Measurements from ENCODE around the gene NCAPG.
"Not testable (repeated sequence)": the region's sequence is repeated elsewhere in the genome, so short reads cannot be mapped to it uniquely, and the experiment has no call there.

NCAPG gene

DNA sequence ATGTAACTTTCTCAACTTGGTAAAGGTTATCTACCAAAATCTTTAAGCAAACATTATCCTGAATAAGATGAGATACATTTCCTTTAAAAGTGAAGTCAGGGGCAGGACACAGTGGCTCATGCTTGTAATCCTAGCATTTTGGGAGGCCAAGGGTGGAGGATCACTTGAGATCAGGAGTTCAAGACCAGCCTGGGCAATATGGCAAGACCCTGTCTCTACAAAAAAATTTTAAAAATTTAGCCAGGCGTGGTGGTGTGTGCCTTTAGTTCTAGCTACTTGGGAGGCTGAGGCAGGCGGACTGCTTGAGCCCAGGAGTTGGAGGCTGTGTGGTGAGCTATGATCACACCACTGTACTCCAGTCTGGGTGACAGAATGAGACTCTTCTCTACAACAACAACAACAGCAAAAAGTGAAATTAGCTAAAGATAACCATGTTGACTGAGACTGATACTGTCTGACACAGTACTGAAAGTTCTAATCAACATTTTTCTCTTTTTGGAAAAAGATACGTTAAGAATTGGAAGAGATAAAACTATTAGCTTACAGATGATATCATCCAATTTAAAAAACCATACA is 5.1 kb upstream of the NCAPG start:
- no peak for DNase-seq

DNA sequence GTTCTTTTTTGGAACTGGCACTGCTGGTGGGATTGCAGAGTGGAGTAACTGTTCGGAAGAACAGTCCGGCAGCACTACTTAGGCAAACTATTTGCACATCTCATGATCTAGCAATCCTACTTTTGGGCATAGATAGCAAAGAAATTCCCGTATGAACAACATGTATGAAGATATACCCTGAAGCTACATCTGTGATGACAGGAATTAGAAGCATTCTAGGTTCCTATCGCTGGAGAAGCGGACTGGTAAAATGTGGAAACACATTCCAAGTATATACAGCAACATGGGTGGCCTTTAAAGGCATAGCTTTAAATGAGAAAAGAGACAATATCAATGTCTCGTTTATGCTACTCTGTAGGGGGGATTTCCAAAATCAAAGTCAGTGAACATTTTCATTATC is 3.3 kb upstream of the NCAPG start:
- no peak for DNase-seq

DNA sequence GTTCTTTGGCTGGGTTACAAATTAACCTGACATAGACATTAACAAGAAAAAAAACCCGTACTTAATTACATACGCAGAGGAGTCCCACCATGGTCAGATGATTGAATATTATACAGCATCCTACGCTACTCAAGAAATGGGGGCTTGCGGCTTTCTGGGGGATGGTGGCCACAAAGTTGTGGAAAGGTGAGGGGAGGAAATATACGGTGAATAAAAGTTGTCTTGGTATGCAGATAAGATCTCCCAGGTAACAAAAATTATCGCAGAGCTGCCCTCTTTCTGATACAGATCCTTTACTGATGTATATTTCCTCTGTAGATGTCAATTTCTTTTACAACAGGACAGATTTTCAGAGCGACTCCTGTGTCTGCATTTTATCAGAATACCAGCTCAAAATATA is 1.1 kb upstream of the NCAPG start:
- DNase-seq = no peak

DNA sequence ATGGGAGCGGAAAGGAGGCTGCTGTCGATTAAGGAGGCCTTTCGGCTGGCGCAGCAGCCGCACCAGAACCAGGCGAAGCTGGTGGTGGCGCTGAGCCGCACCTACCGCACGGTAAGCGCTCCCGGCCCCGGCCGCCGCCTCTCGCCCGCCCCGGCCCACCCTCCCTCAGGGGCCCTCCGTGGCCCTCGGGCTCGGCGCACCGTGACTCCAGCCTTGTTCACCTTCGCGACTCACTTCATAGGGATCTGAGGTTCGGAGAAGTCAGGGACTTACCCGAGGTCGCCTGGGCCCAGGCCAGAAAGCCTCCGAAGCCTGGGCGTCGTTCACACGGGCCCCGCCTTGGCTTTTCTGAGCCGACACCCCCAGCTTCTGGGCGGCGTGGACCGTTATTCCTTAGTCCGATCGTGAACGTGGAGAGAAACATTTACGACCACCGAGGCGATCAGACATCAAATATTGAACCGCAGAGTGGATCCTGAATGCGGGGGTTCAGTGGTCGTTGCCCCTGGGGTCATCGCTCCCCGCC is 362 bp downstream of the NCAPG start:
- DNase-seq = no peak

DNA sequence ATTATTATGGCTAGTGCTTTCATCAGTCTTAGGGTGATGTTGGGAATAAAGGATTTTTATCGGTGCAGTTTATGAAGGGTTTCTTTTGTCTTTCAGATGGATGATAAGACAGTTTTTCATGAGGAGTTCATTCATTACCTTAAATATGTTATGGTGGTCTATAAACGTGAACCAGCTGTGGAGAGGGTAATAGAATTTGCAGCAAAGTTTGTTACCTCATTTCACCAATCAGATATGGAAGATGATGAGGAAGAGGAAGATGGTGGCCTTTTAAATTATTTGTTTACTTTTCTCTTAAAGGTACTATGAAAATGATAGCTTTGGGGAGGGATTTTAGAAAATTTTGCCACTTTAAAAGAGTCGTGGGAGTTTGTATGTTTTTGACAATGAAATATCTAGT is 1.3 kb downstream of the NCAPG start:
- DNase-seq = no peak

DNA sequence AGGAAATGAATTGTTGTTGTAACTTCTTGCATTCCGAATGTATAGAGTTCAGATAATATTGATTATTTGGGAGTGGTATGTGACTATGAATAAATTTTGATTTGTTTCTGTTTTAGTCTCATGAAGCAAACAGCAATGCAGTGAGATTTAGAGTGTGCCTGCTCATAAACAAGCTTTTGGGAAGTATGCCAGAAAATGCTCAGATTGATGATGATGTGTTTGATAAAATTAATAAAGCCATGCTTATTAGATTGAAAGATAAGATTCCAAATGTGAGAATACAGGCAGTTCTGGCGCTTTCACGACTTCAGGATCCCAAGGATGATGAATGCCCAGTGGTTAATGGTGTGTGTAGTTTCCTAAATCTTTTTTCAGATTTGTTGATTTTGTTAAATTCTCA is 2.0 kb downstream of the NCAPG start:
- DNase-seq = no peak

DNA sequence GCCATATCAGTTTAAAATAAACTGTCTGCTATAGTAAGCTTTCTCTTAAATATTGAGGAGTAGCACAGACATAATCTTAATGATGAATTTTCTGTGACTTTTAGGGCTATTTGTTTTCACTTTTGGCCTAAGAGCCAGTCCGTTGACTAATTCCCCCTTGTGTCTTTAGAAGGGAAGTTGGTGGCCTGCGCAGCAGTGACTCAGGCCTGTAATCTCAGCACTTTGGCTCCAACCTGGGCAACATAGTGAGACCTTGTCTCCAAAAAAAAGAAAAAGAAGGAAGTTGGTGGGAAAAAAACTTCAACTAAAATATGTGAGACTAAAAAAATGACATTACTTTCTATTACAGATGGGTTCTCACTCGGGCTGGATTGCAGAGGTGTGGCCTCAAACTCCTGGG is 3.4 kb downstream of the NCAPG start:
- no peak for DNase-seq

DNA sequence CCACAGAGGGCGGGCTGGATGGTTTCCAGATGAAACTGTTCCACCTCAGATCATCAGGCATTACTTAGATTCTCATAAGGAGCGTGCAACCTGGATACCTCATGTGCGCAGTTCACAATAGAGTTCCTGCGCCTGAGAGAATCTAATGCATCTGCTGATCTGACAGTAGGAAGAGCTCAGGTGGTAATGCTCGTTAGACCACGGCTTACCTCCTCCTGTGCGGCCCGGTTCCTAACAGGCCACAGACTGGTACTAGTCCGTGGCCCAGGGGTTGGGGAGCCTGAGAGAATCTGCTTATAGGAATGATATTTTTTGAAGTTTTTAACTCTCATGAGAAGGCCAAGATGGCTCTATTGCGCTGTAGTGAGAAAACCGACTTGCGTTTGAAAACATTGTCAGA is 5.4 kb downstream of the NCAPG start:
- DNase-seq = no peak

DNA sequence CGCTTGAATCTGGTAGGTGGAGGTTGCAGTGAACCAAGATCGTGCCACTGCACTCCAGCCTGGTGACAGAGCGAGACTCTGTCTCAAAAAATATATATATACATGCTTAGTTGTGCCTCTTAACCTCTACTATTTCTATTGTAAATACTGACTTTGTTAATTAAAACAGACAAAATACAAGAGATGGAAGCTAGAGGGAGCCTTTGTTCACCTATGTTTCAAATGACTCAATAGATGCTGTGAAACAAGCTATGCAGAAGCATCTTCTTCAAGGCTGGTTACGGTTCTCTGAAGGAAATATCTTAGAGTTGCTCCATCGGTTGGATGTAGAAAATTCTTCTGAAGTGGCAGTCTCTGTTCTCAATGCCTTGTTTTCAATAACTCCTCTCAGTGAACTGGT is 6.2 kb downstream of the NCAPG start:
- DNase-seq = no peak

DNA sequence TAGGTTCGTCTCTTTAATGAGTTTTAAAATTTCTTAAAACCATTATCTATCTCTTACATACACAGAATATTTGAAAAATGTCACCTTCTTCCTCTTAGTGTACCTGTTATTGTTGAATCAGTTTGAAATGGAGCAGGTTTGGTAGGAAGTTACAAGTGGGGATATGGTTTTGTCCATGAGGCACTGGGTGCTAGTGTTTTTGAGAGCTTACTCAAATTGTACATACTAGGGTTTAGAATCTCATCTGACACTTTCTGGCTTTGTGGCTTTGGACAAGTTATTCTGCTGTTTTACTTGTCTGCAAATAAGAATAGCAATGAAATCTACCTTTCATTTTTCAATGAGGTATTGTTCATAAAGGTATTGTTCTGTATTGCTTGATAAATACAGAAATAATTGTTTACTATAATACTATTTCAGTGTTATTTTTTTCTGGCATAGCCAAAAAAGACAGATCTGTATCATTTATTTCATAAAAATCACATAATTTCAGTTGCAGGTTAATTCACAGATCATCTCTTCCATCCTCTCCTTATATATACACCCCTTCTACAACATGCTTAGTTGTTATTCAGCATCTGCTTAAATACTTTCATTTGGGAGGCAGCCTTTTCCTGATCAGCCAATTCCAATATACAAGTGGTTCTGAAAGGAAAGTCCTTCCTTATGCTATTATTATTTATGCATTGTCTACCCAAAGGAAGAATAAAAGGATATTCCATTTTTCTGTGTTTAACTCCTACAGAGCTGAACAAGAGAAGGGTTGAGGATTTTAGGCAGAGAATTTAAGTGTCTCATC is 13.3 kb downstream of the NCAPG start:
- DNase-seq = no peak

DNA sequence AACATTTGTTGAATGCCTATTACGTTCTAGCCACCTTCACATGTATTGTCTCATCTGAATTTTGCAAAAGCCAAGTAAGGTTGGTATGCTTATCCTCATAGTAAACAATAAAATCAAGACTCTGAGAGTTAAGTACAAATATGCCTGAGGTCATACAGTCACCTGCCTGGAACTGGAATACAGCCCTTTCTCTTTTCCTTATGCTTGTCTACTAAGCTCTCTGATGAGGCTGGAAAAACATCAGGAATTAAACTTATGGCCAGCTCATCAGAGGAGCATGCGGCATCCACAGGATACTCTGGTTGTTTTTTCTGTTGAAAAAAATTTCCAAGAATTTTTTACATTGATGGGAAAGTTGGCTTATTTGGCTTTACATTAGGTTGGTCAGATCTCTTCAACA is 35.5 kb downstream of the NCAPG start:
- no peak for DNase-seq

DNA sequence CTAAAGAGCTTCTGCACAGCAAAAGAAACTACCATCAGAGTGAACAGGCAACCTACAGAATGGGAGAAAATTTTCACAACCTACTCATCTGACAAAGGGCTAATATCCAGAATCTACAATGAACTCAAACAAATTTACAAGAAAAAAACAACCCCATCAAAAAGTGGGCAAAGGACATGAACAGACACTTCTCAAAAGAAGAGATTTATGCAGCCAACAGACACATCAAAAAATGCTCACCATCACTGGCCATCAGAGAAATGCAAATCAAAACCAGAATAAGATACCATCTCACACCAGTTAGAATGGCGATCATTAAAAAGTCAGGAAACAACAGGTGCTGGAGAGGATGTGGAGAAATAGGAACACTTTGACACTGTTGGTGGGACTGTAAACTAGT is 39.5 kb downstream of the NCAPG start:
- DNase-seq = not testable (repeated sequence)

DNA sequence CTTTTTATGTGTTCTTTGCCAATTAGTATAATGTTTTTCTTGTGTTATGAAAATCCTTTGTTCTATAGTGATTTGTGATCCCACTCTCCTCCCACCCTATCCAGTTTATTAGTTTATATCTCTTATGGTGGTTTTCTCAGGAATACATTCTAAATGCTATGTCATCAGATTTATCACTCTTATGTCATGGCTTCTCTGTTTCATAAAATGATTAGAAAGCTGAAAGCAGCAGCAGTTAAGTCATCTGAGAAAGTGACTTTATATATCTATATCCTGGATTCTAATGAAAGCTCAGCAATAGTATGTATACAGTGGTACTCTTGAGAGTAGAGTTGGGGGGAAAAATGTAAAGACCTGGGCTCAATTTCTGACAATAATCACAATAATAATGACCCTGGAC is 41.2 kb downstream of the NCAPG start:
- no peak for DNase-seq

DNA sequence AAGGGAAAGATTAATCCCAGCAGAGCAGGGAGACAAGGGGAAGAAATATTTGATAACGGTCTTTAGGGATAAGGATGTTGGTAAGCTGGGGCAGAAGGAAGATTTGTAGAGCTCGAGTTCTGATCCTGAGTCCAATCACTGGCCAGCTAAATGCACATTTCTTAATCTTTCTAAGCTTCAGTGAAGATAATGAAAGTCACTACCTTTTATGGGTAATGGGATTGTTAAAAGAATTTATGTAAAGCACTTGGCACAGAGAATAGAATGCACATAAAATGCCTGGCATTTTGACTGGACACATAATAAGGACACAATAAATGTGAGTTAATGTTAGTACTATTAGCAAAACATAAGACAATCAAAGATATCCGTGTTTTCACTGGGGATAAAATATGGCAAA is 43.3 kb downstream of the NCAPG start:
- DNase-seq = no peak

DNA sequence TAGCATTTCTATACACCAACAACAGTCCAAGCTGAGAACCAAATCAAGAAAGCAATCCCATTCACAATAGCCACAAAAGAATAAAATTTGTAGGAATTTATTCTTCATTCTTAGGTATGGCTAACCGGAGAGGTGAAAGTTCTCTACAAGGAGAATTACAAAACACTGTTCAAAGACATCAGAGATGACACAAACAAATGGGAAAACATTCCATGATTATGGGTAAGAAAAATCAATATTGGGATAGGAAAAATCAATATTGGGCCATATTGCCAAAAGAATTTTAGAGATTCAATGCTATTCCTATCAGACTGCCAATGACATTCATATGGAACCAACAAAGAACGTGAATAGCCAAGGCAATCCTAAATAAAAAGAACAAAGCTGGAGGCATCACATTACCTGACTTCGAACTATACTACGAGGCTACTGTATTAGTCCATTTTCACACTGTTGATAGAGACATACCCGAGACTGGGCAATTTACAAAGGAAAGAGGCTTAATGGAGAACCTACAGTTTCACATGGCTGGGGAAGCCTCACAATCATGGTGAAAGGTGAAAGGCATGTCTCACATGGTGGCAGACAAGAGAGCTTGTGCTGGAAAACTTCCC is 49.1 kb downstream of the NCAPG start:
- no peak for DNase-seq

DNA sequence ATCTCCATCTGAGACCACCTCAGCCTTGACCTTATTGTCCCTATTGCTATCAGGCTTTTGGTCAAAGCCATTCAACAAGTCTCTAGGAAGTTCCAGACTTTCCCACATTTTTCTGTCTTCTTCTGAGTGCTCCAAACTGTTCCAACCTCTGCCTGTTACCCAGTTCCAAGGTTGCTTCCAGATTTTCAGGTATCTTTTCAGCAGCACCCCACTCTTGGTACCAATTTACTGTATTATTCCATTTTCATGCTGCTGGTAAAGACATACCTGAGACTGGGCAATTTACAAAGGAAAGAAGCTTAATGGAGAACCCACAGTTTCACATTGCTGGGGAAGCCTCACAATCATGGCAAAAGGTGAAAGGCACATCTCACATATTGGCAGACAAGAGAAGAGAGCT is 51.1 kb downstream of the NCAPG start:
- not testable (repeated sequence) for DNase-seq

DNA sequence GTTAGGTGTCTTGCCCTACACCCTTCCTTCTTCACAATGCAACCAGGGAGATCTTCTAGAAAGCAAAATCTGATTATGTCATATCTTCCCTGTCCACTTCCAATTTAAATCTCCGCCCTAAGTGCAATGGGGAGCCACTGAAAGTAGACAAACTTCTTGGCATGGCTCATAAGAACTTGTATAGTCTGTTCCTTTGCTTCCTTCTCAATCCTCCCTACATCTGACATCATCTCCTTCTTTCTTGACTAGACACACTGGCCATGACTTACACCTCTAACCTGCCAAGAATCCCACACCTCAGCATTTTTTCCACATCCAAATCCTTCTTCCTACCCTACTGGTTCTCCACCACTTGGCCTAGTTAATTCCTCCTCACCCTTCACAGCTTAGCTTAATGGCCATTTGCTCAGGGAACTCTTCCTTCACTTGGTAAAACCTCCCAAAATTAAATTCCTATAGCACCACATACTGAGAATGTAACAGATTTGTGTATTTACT is 55.1 kb downstream of the NCAPG start:
- no peak for DNase-seq

DNA sequence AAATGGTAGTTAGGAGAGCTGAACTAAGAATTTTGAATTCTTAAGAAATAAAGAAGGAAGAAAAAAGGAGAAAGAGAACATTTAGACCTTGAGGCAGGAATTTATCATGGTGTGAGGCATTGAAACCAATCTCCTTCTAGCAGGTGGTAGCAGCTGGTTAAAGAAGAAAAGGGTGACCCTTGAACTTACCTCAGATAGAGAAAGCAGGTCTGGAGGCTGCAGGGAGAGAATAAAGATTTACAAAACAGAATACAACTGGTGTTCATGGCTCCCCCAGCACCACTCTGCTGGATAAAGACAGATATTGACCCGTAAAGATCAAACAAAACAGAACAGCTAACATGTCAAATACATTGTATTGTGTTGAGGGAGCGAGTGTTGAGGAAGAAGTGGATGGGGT is 56.0 kb downstream of the NCAPG start:
- DNase-seq = no peak

DNA sequence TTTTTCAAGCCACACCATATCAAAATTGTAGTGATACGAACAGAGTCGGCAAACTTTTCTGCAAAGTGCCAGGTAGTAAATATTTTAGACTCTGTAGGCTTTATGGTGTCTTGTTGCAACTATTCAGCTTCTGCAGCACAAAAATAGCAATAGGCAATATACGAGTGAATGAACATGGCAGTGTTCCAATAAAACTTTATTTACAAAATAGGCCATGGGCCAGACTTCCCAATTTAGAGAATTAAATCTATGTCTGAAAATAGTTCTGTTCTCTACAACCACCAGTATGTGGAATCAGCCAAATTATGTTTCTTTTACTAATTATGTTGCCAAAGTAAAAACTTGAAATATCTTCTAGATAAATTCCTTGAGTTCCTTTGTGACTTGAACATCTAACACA is 56.5 kb downstream of the NCAPG start:
- no peak for DNase-seq

DNA sequence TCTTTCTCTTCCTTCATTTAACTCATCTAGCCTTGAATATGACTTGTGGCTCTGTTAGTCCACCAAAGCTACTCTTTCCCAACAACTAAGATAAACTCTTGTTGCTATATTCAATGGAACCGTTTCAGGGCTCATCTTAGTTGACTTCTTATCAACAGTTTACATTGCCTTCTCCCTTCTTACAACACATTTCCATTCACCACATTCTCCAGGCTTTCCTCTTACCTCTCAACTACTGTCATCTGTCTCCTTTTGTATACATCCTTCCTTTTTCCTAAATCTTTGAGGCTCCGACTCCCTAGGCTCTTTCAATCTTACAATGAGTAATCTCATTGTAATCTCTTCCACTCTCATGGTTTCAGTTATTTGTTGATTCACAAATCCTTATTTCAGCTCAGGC is 58.5 kb downstream of the NCAPG start:
- no peak for DNase-seq

DNA sequence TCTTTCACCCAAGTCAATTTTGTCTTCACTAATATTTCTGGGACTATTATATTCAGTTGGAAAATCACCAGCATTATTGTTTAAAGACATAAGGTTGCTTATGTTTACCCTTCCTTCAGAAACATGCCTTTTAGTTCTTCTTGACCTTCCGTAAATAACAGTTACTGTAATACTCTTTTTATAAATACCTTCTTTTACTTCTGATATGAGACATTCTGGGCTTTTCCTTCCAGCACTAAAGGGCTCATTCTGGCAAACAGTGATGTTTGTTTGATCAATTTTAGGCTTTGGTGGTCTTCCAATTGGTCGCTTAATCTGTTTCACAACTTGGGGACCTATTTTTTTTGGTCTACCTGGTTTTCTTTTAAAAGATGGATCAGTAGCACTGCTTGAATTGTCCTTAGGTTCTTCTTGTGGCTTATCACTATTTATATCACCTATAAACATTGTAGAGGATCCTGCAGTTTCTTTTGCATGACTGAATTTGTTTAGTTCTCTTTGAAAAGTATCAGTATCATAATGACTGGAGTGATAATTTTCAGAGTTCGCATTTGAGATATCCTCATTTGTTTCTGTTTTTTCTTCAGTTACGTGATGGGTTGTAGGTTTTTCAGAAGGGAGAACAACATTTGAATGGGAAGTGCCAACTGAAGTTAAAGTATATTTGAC is 64.8 kb downstream of the NCAPG start:
- no peak for DNase-seq

DNA sequence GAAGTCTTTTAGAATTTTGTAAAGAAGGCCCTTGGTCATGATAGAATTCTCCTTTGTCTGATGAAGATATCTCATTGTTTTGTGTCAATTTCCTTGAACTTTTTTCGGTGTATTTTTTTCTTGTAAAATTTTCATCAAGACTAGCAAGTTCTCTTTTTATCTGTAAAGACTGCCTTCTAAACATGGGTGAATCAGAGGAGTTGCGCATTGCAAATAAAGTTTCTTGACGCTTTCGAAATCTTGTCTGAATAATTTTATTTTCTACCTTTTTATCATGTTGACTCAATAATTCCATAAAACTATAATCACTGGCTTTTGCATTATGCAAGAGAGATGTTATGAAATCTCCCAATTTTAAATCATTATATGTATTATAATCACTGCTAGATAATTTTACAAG is 66.2 kb downstream of the NCAPG start:
- DNase-seq = no peak

DNA sequence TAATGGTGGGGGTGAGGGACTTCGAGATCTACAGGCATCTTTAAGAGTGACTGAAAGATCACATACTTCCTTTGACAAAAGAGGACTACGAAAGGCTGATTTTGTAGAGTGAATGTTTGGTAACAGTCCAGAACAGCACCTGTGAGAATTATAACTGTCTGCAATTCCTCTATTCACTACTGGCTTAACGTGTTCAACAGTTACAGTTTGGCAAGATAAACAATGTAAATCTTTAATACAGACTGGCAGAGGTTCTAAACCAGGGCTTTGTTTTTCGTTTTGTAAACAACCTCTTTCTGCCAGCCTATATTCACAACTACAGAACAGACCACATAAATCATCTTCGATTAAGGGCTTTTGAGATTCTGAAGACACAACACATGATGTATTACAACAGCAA is 66.9 kb downstream of the NCAPG start:
- DNase-seq = no peak

DNA sequence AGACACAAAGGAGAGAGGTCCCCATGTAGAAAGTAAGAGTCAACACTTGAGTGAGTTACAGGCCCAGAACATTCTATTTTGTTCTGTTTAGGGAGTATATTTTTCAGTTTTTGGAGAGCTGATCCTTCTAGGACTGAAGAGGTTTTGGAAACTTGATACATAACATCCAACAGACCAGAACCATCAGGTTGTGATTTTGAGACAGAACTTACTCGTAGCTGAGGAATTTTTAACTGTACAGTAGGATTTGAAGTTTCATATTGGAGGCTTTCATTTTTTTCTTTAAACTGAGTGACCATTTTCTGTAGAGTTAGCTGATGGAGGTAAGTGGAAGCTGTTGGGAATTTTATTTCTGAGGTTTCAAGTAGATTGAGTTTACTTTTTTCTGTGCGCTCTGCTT is 73.3 kb downstream of the NCAPG start:
- DNase-seq = no peak
